Measurements from ENCODE around the gene GNA15.

The GNA15 gene

DNA sequence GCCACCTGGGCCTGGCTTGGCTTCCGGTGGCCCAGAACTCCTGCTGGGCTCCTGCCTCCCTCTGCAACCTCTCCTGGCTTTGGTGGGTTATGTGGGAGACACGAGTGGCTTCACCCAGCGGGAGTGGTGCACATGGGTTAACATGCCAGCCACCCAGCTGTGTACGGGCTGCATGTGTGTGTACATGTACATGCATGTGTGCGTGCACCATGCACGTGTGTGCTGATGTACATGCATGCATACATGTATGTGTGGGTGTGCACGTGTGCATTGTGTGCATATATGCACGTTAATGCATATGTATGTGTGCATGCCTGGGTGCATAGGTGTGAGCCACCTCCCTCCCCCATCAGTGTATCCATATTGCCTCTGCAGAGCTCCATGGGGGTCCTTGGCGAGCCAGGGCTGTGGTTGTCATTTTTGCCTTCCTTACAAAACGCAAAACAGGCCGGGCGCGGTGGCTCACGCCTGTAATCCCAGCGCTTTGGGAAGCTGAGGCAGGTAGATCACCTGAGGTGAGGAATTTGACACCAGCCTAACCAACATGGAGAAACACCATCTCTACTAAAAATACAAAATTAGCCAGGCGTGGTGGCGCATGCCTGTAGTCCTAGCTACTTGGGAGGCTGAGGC is 29.2 kb upstream of the GNA15 start:
- DNase-seq, result no peak

DNA sequence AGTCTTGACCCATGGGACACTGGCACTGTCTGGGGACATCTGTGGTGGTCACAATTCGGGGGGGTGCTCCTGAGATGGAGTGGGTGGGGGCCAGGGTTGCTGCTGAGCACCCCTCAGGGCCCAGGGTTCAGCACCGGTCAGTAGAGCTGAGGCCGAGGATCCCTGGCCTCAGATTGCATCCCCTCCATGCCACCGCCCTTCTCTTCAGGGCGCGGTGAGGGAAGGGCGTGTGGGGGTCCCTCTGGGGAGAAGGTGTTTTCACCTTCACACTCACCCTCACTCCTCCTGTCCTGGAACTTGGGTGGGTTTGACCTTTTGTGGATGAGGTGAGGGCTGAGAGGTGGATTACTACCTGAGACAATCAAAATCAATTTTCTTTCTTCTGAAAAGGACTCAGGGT is 28.2 kb upstream of the GNA15 start:
- no peak for DNase-seq

- peak; percentile 71 to 74 for DNase-seq
Measured at GRCh38 chr19:3108775-3109174, 27.1 kb upstream of the GNA15 start.

- no peak for DNase-seq
Measured at GRCh38 chr19:3109491-3109890, 26.3 kb upstream of the GNA15 start.

DNA sequence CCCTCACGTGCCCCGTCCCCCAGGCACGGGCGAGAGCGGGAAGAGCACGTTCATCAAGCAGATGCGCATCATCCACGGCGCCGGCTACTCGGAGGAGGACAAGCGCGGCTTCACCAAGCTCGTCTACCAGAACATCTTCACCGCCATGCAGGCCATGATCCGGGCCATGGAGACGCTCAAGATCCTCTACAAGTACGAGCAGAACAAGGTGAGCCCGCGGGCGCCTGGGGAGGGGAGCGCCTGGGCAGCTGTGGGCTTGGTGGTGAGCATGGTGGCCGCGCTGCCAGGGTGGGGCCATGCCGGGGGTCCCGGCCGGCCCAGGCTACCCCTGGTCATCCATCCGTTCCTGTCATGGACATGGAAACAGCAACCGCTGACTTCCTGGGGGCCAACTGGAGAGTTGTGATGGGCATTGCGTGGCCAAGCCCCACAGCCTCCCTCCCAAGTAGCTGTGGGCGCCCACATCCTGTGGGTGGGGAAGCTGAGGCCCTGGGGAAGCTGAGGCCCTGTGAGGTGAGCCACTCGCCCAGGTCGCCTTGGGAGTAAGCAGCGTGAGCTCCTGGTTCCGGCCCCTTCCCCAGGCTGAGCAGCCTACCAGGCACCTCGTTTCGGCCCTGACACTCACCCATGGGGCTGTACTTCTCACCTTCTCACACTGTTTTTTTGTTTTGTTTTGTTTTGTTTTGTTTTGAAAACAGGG is 25.6 kb upstream of the GNA15 start:
- no peak for DNase-seq

DNA sequence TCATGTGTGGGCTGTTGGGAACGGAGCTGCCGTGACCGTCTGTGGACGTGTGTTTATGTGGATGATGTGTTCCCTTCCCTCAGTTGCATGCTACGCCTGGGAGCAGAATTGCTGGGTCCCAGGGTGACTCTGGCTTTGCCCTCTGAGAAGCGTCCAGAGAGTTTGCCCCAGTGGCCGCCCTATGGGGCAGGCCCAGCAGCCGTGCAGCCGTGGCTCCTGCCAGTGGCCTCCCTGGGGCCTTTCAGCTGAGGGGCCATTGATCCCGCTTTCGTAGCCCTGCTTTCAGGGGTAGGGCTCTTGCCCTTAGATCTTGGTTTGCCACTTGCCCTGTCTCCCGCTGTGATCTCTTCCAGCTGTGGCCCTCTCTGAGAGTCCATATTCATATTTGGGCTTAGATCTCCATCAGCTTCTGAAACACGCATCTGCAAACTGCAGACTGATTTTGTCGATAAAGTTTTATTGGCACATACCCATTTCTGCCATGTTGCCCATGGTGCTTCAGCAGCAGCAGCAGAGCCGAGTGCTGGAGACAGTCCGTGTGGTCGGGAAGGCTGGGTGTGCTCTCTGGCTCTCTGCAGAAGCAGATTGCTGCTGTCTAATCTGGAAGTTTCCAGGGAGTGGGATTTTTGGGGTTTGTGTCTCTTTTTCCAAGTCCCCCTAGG is 24.1 kb upstream of the GNA15 start:
- DNase-seq, result no peak

DNA sequence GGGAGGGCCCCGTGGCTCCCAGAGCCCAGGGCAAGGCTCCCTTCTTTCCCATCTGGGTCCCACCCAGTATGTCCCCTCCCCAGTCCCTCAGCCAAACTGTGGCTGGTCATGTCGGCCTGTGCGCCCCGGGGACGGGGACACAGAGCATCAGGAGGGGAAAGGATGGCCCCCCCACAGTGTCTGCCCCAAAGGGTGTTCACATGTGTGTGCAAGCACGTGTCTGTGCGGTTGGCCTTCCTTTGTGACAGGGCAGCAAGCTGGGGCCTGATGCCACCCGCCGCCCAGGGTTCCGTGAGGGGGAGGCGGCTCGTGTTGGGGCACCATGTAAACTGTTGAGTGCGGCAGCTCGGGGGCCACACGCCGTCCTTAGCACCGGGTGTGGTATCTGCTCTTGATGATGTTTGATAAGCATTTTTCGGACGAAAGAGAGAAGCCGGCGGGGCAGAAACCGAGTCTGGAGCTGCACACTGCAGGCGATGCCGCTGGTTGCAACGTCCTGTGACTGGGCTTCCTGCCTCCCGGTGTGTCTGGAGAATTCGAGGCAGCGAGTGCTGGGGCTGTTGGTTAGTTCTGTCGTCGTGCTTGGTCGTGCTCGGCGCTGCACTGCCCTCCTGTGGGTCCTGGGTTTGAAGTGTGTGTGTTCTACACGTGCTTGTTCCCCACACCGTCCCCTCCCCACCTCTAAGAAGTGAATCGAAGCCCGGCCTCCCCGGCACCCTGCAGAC is 23.3 kb upstream of the GNA15 start:
- DNase-seq, result no peak

- DNase-seq, result no peak
Measured at GRCh38 chr19:3113100-3114017, 22.5 kb upstream of the GNA15 start.

DNA sequence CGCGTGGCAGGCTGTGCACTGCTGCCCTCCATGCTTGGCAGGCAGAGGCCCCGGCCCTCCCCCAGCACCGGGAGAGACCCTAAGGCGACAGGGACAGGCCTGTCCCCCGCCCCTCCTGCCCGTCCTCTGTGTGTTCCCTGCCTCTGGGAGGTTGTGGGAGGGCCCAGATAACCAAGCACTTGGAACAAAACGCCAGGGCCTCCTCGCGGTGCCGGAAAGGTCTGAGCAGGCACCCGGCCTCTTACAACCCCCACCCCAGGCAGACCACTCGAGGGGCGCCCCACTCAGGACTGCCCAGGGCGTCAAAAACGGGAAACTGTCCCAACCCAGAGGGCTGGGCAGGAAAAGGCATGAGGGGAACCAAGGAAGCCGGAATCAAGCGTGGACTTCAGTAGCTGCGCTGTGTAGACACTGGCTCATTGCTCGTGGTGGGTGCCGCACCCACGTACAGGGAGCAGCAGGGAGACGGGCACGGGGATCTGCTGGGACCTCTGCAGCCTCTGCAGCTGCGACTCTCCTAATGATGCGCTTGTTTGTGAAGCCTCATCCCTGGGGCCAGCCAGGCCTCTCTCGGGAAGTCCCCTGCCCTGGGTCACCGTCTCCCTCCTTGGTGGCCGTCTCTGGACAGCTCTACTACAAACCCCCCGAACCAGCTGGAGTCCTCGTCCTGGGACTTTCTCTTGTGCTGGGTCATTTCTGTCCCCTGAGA is 21.7 kb upstream of the GNA15 start:
- no peak for DNase-seq

DNA sequence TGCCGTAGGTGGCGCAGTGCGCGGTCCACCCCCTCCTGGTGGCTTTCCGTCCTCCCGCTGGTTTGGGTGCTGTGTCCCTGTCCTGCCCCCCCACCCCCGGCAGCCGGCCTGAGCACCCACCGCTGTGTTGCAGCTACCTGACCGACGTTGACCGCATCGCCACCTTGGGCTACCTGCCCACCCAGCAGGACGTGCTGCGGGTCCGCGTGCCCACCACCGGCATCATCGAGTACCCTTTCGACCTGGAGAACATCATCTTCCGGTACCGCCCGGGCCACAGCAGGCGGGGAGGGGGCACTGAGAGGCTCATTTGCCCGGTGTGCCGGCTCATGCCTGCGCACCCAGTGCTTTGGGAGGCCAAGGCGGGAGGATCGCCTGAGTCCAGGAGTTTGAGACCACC is 21.0 kb upstream of the GNA15 start:
- DNase-seq, result no peak

- no peak for DNase-seq
Measured at GRCh38 chr19:3115411-3115810, 20.4 kb upstream of the GNA15 start.

DNA sequence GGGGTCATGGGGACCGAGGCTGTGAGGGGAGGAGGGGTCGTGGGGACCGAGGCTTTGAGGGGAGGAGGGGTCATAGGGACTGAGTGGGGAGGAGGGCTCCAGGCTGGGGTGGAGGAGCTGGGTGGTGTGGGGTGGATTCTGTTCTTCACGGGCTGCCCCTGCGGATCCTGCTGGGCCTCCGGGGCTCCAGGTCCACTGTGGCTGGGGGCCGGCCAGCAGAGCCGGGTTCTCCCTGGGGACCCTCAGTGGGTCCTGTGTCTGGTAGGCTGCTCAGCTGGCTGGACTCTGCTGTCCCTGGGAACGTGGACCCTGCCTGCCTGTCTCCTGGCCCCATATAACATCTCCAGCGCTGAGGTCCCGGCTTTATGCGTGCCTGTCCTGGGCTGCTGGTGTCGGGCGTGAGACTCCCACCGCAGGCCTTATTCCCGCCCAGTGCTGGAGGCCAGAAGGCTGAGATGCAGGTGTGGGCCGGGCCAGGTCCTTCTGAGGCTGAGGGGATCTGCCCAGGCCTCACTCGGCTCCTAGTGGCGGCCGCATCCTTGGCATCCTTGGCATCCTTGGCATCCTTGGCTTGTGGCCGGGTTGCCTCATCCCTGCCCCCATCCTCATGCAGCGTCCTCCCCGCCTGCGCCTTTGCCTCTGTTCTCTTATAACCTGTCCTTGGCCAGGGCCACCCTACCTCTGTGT is 19.8 kb upstream of the GNA15 start:
- DNase-seq, result no peak

- no peak for DNase-seq
Measured at GRCh38 chr19:3116621-3117020, 19.2 kb upstream of the GNA15 start.

GRCh38 chr19:3117716-3118115 is 18.1 kb upstream of the GNA15 start:
- no peak for DNase-seq

DNA sequence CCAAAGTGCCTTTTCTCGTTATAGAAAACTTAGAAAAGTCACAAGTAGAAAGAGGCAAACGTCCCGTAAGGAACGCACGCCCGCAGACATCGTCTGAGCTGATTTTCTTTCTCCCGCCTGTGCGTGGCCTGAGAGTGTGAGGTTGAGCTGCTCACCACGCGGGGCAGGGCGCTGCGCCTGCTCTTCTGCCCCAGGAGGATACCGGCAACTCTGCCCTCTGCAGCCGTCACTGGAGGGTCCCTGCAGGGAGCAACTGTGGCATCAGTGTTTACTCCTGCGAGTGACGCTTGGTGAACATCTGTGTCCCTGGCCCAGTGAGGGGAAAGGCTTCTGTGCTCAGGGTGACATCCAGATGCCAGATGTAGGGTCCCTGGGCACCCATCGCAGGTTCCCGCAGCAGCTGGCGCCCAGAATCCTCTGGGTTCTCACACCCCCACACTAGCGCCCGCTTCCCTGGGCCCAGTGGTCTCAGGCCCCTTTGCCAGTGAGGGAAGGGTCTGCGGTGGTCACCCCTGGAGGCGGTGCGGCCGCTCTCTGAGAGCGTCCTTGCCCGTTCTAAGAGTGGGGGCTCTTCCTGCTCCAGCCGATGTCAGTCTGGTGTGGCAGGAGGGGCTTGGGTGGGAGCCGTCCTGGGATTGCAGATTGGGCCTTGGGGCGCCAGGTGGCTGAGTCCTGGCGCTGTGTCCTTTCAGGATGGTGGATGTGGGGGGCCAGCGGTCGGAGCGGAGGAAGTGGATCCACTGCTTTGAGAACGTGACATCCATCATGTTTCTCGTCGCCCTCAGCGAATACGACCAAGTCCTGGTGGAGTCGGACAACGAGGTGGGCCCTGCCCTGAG is 17.4 kb upstream of the GNA15 start:
- DNase-seq, result no peak

DNA sequence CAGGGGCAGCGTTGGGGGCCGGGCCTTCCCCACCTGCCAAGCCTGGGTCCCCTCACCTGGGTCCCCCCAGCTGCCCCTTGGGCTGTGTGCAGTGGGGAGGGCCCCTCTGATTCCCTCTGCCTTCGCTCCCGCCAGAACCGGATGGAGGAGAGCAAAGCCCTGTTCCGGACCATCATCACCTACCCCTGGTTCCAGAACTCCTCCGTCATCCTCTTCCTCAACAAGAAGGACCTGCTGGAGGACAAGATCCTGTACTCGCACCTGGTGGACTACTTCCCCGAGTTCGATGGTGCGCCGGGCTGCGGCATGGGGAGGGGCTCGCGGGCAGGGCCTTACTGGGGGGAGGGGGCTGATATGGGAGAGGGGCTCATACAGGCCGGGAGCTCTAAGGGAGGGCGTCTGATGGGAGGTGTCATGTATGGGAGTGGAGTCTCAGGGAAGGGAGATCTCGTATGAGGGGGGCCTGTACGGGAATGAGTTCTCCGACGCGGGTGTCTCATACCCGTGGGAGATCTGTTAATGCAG is 16.7 kb upstream of the GNA15 start:
- DNase-seq, result no peak

DNA sequence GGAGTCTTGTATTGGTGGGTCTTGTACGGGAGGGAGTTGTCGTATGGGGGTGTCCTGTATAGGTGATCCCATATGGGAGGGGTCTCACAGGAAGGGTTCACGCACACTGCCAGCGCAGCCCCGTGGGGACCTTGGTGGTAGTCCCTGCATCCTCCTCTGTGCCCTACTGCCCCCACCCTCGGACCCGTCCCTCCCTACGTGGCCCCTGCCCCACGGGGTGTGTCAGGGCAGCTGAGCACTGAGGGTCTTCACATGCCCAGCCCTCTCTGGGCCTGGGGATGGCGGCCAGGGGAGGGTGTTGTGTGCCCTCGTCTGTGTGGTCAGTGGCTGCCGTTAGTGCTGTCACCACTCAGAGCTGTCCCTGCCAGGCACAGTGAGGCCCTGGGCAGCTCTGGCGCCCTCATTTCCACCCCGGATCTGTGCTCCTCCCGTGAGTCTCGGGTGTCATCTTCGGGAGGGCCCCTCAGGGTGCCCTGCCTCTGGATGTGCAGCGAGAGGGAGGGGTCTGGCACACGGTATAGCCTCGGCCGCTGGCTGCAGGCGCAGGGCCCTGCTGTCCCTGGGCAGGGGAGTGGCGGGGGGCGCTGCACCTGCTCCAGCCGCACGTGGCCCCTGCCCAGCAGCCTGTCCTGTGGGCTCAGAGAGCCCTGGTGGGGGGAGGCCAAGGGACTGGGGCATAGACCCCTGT is 16.0 kb upstream of the GNA15 start:
- DNase-seq, result no peak

DNA sequence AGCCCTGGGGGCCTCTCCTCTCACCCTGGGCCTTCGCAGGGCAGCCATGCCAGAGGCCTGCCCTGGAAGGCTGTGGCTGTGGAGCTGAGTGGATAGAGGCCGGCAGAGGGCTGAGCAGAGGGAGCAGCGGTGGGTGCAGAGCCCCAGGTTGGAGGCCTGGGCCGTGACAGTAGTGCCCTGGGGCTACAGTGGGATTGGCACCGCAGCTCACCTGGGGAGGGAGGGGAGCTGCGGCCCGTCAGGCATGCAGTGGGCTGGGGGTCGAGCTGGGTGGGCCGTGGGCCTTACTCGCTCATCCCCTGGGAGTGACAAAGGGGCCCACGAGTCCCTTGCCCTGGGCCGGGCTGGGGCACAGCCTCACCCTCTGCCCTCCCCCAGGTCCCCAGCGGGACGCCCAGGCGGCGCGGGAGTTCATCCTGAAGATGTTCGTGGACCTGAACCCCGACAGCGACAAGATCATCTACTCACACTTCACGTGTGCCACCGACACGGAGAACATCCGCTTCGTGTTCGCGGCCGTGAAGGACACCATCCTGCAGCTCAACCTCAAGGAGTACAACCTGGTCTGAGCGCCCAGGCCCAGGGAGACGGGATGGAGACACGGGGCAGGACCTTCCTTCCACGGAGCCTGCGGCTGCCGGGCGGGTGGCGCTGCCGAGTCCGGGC is 15.1 kb upstream of the GNA15 start:
- no peak for DNase-seq

GRCh38 chr19:3121396-3121795 is 14.4 kb upstream of the GNA15 start:
- DNase-seq, result no peak

Data from CD4-positive, alpha-beta T cell treated with Interleukin-4 for 1 hour (primary cell).